DMS53 treated with DMSO at 0.1 percent for 48 hours (cell line): ENCODE data around the gene HIGD2A.
A peak's percentile ranks its signal among the peaks of the same experiment; 100 is the strongest.

ENCODE experiments used
- DNase-seq: peaks from one replicate; lab custom pipeline; 2025; ENCODE audit not compliant: unreplicated experiment; lab: John Stamatoyannopoulos, UW

HIGD2A gene

GRCh38 chr5:176415240-176415951 is 26.8 kb downstream of the HIGD2A start:
- no peak for DNase-seq

- DNase-seq: peak; percentile 90
These were observed 27.7 kb downstream of the HIGD2A start, which contains the start of gene CLTB for GRCh38 chr5:176415952-176416924. Gene CLTB (minus strand): TSS chr5:176416539. CDS start chr5:176416363, 176 bp downstream.

DNA sequence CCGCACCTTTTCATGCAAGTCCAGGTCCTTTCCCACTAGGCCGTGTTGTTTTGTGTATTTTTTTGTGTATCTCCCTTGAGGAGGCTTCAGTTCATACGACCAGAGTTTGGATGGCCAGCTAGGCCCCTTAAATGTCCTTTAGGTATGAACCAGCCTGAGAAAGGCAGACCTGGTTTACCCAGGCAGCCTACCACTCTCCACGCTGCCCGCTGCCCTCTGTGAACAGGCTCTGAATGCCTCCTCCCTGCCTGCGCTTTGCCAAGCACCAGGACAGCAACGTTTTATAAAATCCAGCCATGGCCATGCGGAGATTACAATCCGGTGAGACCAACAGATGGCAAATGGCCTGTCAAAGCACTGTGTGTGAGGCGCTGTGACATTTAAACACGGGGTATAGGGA is 28.4 kb downstream of the HIGD2A start:
- no peak for DNase-seq

DNA sequence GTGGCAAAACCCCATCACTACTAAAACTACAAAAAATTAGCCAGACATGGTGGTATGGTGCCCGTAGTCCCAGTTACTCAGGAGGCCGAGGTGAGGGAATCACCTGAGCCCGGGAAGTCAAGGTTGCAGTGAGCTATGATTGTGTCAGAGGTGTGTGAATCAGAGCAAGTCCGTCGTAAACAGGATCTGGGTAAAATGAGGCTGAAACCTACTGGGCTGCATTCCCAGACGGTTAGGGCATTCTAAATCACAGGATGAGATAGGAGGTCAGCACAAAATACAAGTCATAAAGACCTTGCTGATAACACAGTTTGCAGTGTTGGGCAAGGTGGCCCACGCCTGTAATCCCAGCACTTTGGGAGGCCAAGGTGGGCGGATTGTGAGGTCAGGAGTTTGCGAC is 29.7 kb downstream of the HIGD2A start:
- no peak for DNase-seq

DNA sequence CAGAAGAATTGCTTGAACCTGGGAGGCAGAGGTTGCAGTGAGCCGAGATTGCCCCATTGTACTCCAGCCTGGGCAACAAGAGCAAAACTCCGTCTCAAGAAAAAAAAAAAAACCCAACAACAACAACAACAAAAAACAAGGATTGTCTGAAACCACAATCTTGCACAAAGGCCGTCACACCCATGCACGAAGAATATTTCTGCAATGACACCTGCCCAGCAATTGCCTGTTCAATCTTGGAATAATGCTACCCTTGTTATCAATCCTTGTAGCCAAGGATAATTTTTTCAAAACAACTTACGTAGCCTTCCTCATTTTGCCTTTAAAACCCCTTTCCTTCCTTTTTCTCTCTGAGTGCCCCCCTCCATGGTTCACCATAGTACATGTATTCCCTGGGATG is 31.5 kb downstream of the HIGD2A start:
- DNase-seq: no peak

DNA sequence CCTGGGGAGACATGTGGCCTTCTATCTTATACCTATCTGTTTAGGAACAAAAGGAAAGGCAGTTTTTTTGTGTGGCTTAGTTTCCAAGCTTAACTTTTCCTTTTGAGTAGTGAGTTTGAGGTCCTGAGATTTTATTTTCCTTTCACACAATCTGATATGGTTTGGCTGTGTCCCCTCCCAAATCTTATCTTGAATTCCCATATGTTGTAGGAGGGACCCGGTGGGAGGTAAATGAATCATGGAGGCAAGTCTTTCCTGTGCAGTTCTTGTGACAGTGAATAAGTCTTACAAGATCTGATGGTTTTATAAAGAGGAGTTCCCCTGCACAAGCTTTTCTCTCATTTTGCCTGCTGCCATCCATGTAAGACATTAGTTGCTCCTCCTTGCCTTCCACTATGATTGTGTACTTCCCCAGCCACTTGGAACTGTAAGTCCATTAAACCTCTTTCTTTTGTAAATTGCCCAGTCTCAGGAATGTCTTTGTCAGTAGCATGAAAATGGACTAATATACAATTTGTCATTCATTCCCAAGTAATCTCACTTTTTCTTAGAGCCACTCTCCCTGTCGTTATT is 32.5 kb downstream of the HIGD2A start:
- no peak for DNase-seq

DNA sequence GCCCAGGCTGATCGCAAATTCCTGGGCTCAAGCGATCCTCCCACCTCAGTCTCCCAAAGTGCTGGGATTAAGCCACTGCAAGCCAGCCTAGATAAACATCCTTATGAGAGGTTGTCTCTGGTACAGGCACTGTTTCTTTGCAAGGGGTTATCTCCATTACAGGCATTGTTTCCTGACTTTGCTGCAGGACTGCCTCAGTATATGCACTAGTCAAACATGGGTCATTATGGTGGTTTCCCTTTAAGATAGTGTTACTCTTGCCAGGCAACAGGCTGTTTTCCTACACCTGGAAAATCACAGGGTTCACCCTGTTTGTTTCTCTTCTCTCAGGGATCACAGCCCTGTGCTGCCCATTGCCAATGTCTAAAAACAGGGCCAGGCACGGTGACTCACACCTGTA is 35.6 kb downstream of the HIGD2A start:
- DNase-seq: no peak

- no peak for DNase-seq
These were observed 36.6 kb downstream of the HIGD2A start for GRCh38 chr5:176425138-176425537.

DNA sequence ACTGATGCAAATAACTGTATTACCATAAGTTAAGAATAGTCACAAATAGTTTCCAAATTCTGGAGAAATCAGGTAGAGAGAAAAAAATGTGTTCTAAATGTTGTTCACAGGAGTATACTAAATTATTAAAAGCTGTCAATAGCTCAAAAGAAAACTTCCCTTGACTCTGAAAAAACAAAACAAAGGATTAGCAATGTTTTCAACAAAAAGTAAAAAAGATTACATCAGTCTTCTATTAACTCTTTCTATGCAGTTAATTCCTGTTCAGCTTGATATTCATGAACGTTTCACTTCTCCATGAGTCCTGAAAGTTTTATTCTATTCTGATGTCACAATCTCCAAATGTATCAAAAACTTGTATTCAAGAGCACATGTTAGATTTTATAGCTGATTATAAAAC is 37.2 kb downstream of the HIGD2A start:
- no peak for DNase-seq

- no peak for DNase-seq
These were observed 38.3 kb downstream of the HIGD2A start for GRCh38 chr5:176426876-176427275.

GRCh38 chr5:176427971-176428370 is 39.4 kb downstream of the HIGD2A start:
- DNase-seq: no peak

DNA sequence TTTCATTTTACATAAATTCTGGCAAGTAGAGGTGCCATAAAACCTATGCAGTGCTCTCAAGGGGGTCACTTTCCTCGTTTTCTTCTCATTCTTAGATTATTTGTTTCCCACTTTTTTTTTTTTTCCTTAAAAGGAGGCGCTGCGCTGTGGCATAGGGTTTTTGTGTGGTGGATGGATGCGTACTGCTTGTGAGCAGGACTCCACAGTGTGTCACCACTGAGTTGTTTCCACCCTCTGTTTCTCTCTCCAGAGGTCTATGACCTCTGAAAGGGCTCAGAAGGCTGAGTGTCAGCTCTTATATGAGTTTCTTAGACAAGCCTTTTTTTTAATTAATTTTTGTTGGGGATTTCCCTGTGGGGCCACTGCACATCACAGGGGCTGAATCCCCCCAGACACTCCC is 41.4 kb downstream of the HIGD2A start:
- no peak for DNase-seq

DNA sequence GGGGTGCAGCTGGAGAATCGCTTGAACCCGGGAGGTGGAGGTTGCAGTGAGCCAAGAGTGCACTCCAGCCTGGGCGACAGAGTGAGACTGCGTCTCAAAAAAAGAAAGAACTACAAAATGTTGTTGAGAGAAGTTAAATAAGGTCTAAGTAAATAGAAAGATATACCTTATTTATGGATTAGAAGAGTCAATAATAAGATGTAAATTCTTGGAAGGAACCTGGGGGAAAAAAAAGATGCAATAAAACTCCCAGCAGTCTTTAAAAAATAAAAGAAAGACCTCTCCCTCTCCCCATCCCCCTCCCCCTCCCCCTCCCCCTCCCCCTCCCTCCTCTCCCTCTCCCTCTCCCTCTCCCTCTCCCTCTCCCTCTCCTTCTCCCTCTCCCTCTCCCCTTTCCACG is 44.2 kb downstream of the HIGD2A start:
- DNase-seq: no peak

- no peak for DNase-seq
These were observed 48.1 kb downstream of the HIGD2A start for GRCh38 chr5:176436656-176437055.

- peak; percentile 18 for DNase-seq
These were observed 50.6 kb downstream of the HIGD2A start for GRCh38 chr5:176438959-176439757.
